Panc1 (cell line): ENCODE results near the gene TOP2A. TPM values are rescaled to one million over a fixed set of nuclear protein-coding genes. Genes with fewer than 3 reads are reported as not detected.

Experiments
- ATAC-seq: fragments of 200-7000 bp; cut with Tn5 transposase; 2 replicates; pipeline ENCODE4 v1.9.1; 2020; ENCODE audit warnings: mild to moderate bottlenecking, moderate library complexity
- BruUV-seq: library from RNA; stranded (reverse); fragments of 400-500 nt; replicated peaks from 2 replicates; lab custom pipeline; 2021; lab: Mats Ljungman, UMichigan
- CTCF ChIA-PET: fragments of 300-600 bp; sonication (Branson Sonifier 250); formaldehyde crosslinking; loops from one replicate; lab custom pipeline; 2022; ENCODE audit warnings: antibody characterized with exemption; lab: Charles Lee
- POLR2A ChIA-PET: fragments of 300-600 bp; sonication (Branson Sonifier 250); formaldehyde crosslinking; loops from one replicate; lab custom pipeline; 2022; ENCODE audit warnings: antibody characterized with exemption; lab: Charles Lee
- DNase-seq: peaks from one replicate; pipeline ENCODE4 v3.0.0-alpha.2; 2010; ENCODE audit warnings: low read depth, low spot score
- H3K27ac ChIP-seq: 2 replicates; pipeline ENCODE4 v1.5.1; 2011; ENCODE audit warnings: mild to moderate bottlenecking, low read length, inconsistent platforms
- H3K27me3 ChIP-seq: fragments of 200-500 bp; sonication (Bioruptor generic); 2 replicates; pipeline ENCODE4 v1.6.0; 2014; ENCODE audit warnings: low read length, inconsistent platforms; ENCODE audit not compliant: control insufficient read depth, insufficient read depth
- H3K36me3 ChIP-seq: fragments of 200-500 bp; sonication (Bioruptor generic); 2 replicates; pipeline ENCODE4 v1.5.1; 2014; ENCODE audit warnings: inconsistent platforms, mild to moderate bottlenecking, low read length, moderate library complexity; ENCODE audit not compliant: control insufficient read depth, insufficient read depth
- H3K4me1 ChIP-seq: 2 replicates; pipeline ENCODE4 v1.5.1; 2011; ENCODE audit warnings: inconsistent platforms, mild to moderate bottlenecking, low read length, moderate library complexity; ENCODE audit not compliant: control insufficient read depth, insufficient read depth
- H3K4me3 ChIP-seq, 2 experiments: 2 replicates each; pipeline ENCODE4 v1.5.1; 2011 to 2012; ENCODE audit warnings: low read depth in 2 of 2, low read length in 2 of 2, mild to moderate bottlenecking in 2 of 2, inconsistent platforms in 1 of 2, moderate library complexity in 1 of 2
- H3K9me3 ChIP-seq: fragments of 200-500 bp; sonication (Bioruptor generic); 2 replicates; pipeline ENCODE4 v1.5.1; 2014; ENCODE audit warnings: low read depth, mild to moderate bottlenecking, inconsistent platforms, low read length, moderate library complexity; ENCODE audit not compliant: control insufficient read depth, insufficient read depth
- CTCF ChIP-seq: fragments of 450-650 bp; IDR thresholded peaks from 2 replicates; pipeline ENCODE4 v1.5.1; 2017; ENCODE audit warnings: mild to moderate bottlenecking
- POLR2AphosphoS5 ChIP-seq: IDR thresholded peaks from 2 replicates; pipeline ENCODE4 v1.6.1; 2012; ENCODE audit warnings: mild to moderate bottlenecking, low read depth, low read length, moderate library complexity
- REST ChIP-seq, 2 experiments: IDR thresholded peaks; 2 replicates each; pipeline ENCODE4 v1.6.1; 2011 to 2012; ENCODE audit warnings: low read depth in 2 of 2, control low read depth in 1 of 2, low read length in 1 of 2, mild to moderate bottlenecking in 1 of 2, moderate library complexity in 1 of 2; ENCODE audit not compliant: insufficient read depth in 1 of 2
- SIN3A ChIP-seq: IDR thresholded peaks from 2 replicates; pipeline ENCODE4 v1.6.1; 2012; ENCODE audit warnings: low read depth, mild to moderate bottlenecking, low read length, moderate library complexity, borderline replicate concordance; ENCODE audit not compliant: insufficient read depth
- TCF7L2 ChIP-seq: IDR thresholded peaks from 2 replicates; pipeline ENCODE4 v1.6.1; 2011; ENCODE audit warnings: mild to moderate bottlenecking, low read depth, low read length, inconsistent platforms
- in situ Hi-C: cut with HindIII; loops from 2 replicates; pipeline ENCODE4 v1.10.0; 2016; ENCODE audit warnings: low sequenced_read_pairs, low pct_unique_long_range_greater_than_20kb
- intact Hi-C: fragments of 100-400 bp; cut with micrococcal nuclease; formaldehyde crosslinking; loops from one replicate; pipeline ENCODE4 v1.10.0; 2022; ENCODE audit not compliant: unreplicated experiment
- total RNA-seq: library from RNA; stranded (reverse); gene quantifications from one replicate; pipeline ENCODE4 v1.2.1, GENCODE V29; 2021; ENCODE audit not compliant: unreplicated experiment

Gene TOP2A
- total RNA-seq, 1 experiment from 2014 or later, result 230 TPM

- TF ChIP-seq REST (IDR thresholded peaks at IDR 0.05; ENCODE audit: insufficient read depth in 1 of 2, low read depth in 2 of 2, low read length in 1 of 2), result no peak
- TF ChIP-seq CTCF, result no peak
- TF ChIP-seq TCF7L2, result no peak
- TF ChIP-seq SIN3A, result no peak
- TF ChIP-seq POLR2AphosphoS5, result no peak
- ATAC-seq (no peak), DNase-seq (no peak)
- ChIA-PET CTCF (interaction anchor here (0.6 to 1.7 kb wide), 5 partner anchors 15 to 116 kb away, joined by 3 to 19 read pairs (median 7); partner anchors contain the start of gene IGFBP4), POLR2A (interaction anchor here (1.1 kb wide), 1 partner anchor 50 kb away, joined by 4 read pairs; no protein-coding TSS in a partner anchor)
- H3K36me3 ChIP-seq, result peaks cover 18% of the 10 kb centered on the region
- in situ Hi-C loops (no loop called here), intact Hi-C loops (loop anchor here (10.0 kb wide), 1 partner anchor 114 kb away; the partner anchor contains the start of gene RARA)
- BruUV-seq, result no TSS peak
- peak overlapping the region; percentile 95 for H3K27ac ChIP-seq
- no peaks in the 10 kb centered on the region for H3K27me3 ChIP-seq
- peaks cover 18% of the 10 kb centered on the region for H3K4me1 ChIP-seq
- H3K4me3 ChIP-seq, result peak overlapping the region; percentile 83 to 86
- no peaks in the 10 kb centered on the region for H3K9me3 ChIP-seq
Measured at GRCh38 chr17:40418428-40418706, 671 bp upstream of the TOP2A start.

GRCh38 chr17:40417258-40417608 lies 463 bp downstream of the TOP2A start:
- CTCF ChIA-PET, result interaction anchor here (0.5 to 1.7 kb wide), 6 partner anchors 27 to 1272 kb away, joined by 3 to 19 read pairs (median 6); partner anchors contain the start of genes EIF1 and IGFBP4
- DNase-seq (no peak), ATAC-seq (peak; percentile 39)
- H3K4me1 ChIP-seq, result peaks cover 18% of the 10 kb centered on the region
- no TSS peak for BruUV-seq
- no peaks in the 10 kb centered on the region for H3K9me3 ChIP-seq
- H3K27ac ChIP-seq, result peak overlapping the region; percentile 95
- TF ChIP-seq CTCF, result no peak; the same call in none of the 2 replicates
- TF ChIP-seq TCF7L2, result no peak
- TF ChIP-seq SIN3A, result no peak
- TF ChIP-seq POLR2AphosphoS5, result no peak; the same call in 1 of the 2 replicates
- no peak for TF ChIP-seq REST (IDR thresholded peaks at IDR 0.05; ENCODE audit: insufficient read depth in 1 of 2, low read depth in 2 of 2, low read length in 1 of 2)
- POLR2A ChIA-PET, result interaction anchor here (0.5 to 0.7 kb wide), 2 partner anchors 10 to 112 kb away, joined by 3 read pairs; no protein-coding TSS in a partner anchor
- peak overlapping the region; percentile 83 to 86 for H3K4me3 ChIP-seq
- no peaks in the 10 kb centered on the region for H3K27me3 ChIP-seq
- H3K36me3 ChIP-seq, result peaks cover 27% of the 10 kb centered on the region
- intact Hi-C loops, result loop anchor here (10.0 kb wide), 1 partner anchor 112 kb away; the partner anchor contains the start of gene RARA
- in situ Hi-C loops, result no loop called here
